ENCODE results near the gene PIF1. TPM values are rescaled to one million over a fixed set of nuclear protein-coding genes. Genes with fewer than 3 reads are reported as not detected.

The PIF1 gene
- total RNA-seq, 1 experiment from 2014 or later, result 67.6 TPM

DNA sequence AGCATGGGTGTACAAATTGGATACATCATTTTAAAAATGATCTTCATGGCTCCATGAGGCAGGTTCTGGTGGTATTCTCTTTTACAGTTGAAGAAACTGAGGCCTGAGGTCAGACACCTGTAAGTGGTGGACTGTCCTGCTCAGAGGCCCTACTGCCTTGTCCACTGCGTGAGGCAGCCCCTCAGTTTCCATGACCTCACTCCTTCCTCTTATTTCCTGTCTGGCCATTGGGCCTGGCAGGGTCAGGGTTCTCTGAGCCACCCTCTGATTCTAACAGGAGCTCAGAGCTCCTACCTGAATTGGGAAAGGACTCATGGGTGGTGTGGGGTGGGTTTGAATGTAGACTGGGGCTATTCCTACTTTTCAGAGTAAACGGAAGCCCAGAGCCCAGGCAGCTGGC, 33.8 kb upstream of the PIF1 start:
- POLR2A ChIA-PET (ENCODE audit: unreplicated experiment), result interaction anchor here (0.6 kb wide), 1 partner anchor 46 kb away, joined by 4 read pairs; no protein-coding TSS in a partner anchor
- no peaks in the 10 kb centered on the region for H4K20me1 ChIP-seq (ENCODE audit: insufficient read depth)
- H3K4me3 ChIP-seq, result no peak overlapping the region
- no peaks in the 10 kb centered on the region for H3K9me2 ChIP-seq (ENCODE audit: insufficient read depth)
- BruUV-seq (replicated peaks), result no TSS peak
- H3K4me2 ChIP-seq, result no peak overlapping the region
- H3K27me3 ChIP-seq (ENCODE audit: insufficient read depth, low read depth), result no peaks in the 10 kb centered on the region
- H3K9me3 ChIP-seq (ENCODE audit: insufficient read depth, low read depth), result no peaks in the 10 kb centered on the region
- no peak overlapping the region for H3K27ac ChIP-seq
- no peaks in the 10 kb centered on the region for H3K4me1 ChIP-seq (replicated peaks; ENCODE audit: insufficient read depth)
- no peak overlapping the region for H2AFZ ChIP-seq
- DNase-seq, result no peak
- no peaks in the 10 kb centered on the region for H3F3A ChIP-seq (ENCODE audit: insufficient read depth, low read depth)
- no peaks in the 10 kb centered on the region for H3K79me2 ChIP-seq (ENCODE audit: low read depth)
- TF ChIP-seq, protein P1, sequence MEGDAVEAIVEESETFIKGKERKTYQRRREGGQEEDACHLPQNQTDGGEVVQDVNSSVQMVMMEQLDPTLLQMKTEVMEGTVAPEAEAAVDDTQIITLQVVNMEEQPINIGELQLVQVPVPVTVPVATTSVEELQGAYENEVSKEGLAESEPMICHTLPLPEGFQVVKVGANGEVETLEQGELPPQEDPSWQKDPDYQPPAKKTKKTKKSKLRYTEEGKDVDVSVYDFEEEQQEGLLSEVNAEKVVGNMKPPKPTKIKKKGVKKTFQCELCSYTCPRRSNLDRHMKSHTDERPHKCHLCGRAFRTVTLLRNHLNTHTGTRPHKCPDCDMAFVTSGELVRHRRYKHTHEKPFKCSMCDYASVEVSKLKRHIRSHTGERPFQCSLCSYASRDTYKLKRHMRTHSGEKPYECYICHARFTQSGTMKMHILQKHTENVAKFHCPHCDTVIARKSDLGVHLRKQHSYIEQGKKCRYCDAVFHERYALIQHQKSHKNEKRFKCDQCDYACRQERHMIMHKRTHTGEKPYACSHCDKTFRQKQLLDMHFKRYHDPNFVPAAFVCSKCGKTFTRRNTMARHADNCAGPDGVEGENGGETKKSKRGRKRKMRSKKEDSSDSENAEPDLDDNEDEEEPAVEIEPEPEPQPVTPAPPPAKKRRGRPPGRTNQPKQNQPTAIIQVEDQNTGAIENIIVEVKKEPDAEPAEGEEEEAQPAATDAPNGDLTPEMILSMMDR (conservative IDR thresholded peaks at IDR 0.05), result no peak
- TF ChIP-seq EZH2 (IDR thresholded peaks at IDR 0.05; ENCODE audit: low read depth), result no peak
- intact Hi-C loops (cut with micrococcal nuclease; ENCODE audit: unreplicated experiment), result no loop called here
- H3K36me3 ChIP-seq (ENCODE audit: low read depth), result no peaks in the 10 kb centered on the region
- CTCF ChIA-PET, result no interaction called here

DNA sequence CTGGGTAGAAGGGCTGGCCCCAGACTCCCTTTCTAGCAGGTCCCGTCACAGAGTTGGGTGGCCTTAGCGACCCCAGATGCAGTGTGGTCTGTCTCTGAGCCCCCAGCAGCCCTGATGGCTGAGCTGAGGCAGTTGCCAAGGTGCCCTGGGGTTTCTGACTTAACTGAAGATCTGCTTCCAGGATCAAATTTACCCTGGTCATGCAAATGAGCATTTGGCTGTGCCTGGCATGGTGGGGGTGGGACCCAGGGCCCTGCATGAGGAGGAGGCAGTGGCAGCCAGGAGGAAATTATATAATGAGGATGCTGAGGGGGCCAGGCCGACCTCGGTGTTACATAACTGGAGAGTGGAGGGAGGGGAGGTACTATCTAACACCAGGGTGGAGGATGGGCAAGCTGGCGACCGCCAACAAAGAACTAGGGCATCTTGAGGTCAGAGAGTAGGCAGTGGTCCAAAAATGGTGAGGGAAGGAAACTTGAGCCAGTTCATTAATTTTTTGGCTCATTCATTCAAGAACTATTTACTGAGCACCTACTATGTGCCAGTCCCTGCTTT, 32.7 kb upstream of the PIF1 start:
- intact Hi-C loops (cut with micrococcal nuclease; ENCODE audit: unreplicated experiment), result no loop called here
- Histone ChIP-seq H4K20me1 (ENCODE audit: insufficient read depth) (no peaks in the 10 kb centered on the region), H3K9me3 (ENCODE audit: insufficient read depth, low read depth) (no peaks in the 10 kb centered on the region), H3K79me2 (ENCODE audit: low read depth) (no peaks in the 10 kb centered on the region), H3K27me3 (ENCODE audit: insufficient read depth, low read depth) (no peaks in the 10 kb centered on the region), H3K4me1 (replicated peaks; ENCODE audit: insufficient read depth) (no peaks in the 10 kb centered on the region), H3K9me2 (ENCODE audit: insufficient read depth) (no peaks in the 10 kb centered on the region), H3K4me2 (no peak overlapping the region), H3F3A (ENCODE audit: insufficient read depth, low read depth) (no peaks in the 10 kb centered on the region), H2AFZ (no peak overlapping the region), H3K4me3 (no peak overlapping the region), H3K36me3 (ENCODE audit: low read depth) (no peaks in the 10 kb centered on the region), H3K27ac (no peak overlapping the region)
- POLR2A ChIA-PET (ENCODE audit: unreplicated experiment), result interaction anchor here (0.6 kb wide), 1 partner anchor 93 kb away, joined by 5 read pairs; no protein-coding TSS in a partner anchor
- DNase-seq, result no peak
- no TSS peak for BruUV-seq (replicated peaks)
- no peak for TF ChIP-seq EZH2 (IDR thresholded peaks at IDR 0.05; ENCODE audit: low read depth)
- TF ChIP-seq, protein P1 (conservative IDR thresholded peaks at IDR 0.05), result no peak
- CTCF ChIA-PET, result interaction anchor here (0.6 kb wide), 2 partner anchors 17 to 29 kb away, joined by 3 to 4 read pairs; no protein-coding TSS in a partner anchor

GRCh38 chr15:64857421-64857820, 32.0 kb upstream of the PIF1 start:
- Histone ChIP-seq H3K4me1 (replicated peaks; ENCODE audit: insufficient read depth) (no peaks in the 10 kb centered on the region), H3K79me2 (ENCODE audit: low read depth) (no peaks in the 10 kb centered on the region), H3K4me3 (no peak overlapping the region), H3F3A (ENCODE audit: insufficient read depth, low read depth) (no peaks in the 10 kb centered on the region), H4K20me1 (ENCODE audit: insufficient read depth) (no peaks in the 10 kb centered on the region), H3K9me2 (ENCODE audit: insufficient read depth) (no peaks in the 10 kb centered on the region), H2AFZ (no peak overlapping the region), H3K9me3 (ENCODE audit: insufficient read depth, low read depth) (no peaks in the 10 kb centered on the region), H3K4me2 (no peak overlapping the region), H3K27me3 (ENCODE audit: insufficient read depth, low read depth) (no peaks in the 10 kb centered on the region), H3K27ac (no peak overlapping the region), H3K36me3 (ENCODE audit: low read depth) (no peaks in the 10 kb centered on the region)
- TF ChIP-seq, protein P1 (conservative IDR thresholded peaks at IDR 0.05), result no peak
- TF ChIP-seq EZH2 (IDR thresholded peaks at IDR 0.05; ENCODE audit: low read depth), result no peak
- BruUV-seq (replicated peaks), result no TSS peak
- POLR2A ChIA-PET (ENCODE audit: unreplicated experiment), result interaction anchor here (0.6 kb wide), 2 partner anchors 36 to 94 kb away, joined by 4 to 5 read pairs; no protein-coding TSS in a partner anchor
- DNase-seq, result peak in 1 of 2 experiments; percentile 49
- intact Hi-C loops (cut with micrococcal nuclease; ENCODE audit: unreplicated experiment), result no loop called here
- CTCF ChIA-PET, result interaction anchor here (0.6 kb wide), 1 partner anchor 30 kb away, joined by 4 read pairs; no protein-coding TSS in a partner anchor
